Urinary bladder (tissue), 4 donors: ENCODE results near the gene TRAP1. TPM values are rescaled to one million over a fixed set of nuclear protein-coding genes. Genes with fewer than 3 reads are reported as not detected.
A peak's percentile ranks its signal among the peaks of the same experiment; 100 is the strongest.

Source experiments
- DNase-seq: peaks from one replicate; pipeline ENCODE4 v3.0.0-alpha.2; 2015; ENCODE audit errors: extremely low spot score
- H3K27ac ChIP-seq: one replicate; pipeline ENCODE4 v1.5.1; 2013; ENCODE audit warnings: low read depth, mild to moderate bottlenecking, moderate library complexity
- H3K36me3 ChIP-seq: one replicate; pipeline ENCODE4 v1.6.1; 2013; ENCODE audit warnings: mild to moderate bottlenecking, moderate library complexity; ENCODE audit not compliant: insufficient read depth
- H3K4me1 ChIP-seq: one replicate; pipeline ENCODE4 v1.6.1; 2013; ENCODE audit warnings: mild to moderate bottlenecking, moderate library complexity; ENCODE audit not compliant: insufficient read depth
- H3K4me3 ChIP-seq: one replicate; pipeline ENCODE4 v1.5.1; 2013; ENCODE audit warnings: low read depth, low read length
- WGBS: extraction: QIAGEN DNeasy Blood & Tissue Kit; methylation state at CpG from one replicate; pipeline ENCODE4 v1.1.7; 2013; 5-methylcytosine and 5-hydroxymethylcytosine counted together
- polyA plus RNA-seq: library from polyadenylated mRNA; stranded (reverse); fragments of 200-250 nt; gene quantifications from one replicate; pipeline ENCODE4 v1.2.3, GENCODE V29; 2013
- total RNA-seq: library from RNA; depleted of rRNA; stranded (reverse); fragments of >200 nt; gene quantifications from one replicate; pipeline ENCODE4 v1.2.3, GENCODE V29; 2014
- donor health status: healthy with polysubstance abuse.
- donor health status: healthy.

Gene TRAP1
- total and polyA plus RNA-seq, 2 donors, result 43.1 to 64.1 TPM

GRCh38 chr16:3652373-3653195 is 64.7 kb downstream of the TRAP1 start:
- Histone ChIP-seq H3K27ac (no peak overlapping the region), H3K36me3 (peaks cover 3% of the 10 kb centered on the region), H3K4me1 (no peaks in the 10 kb centered on the region), H3K4me3 (no peak overlapping the region)
- 81% methylated on average over 14 of the region's 14 CpGs for WGBS
- no peak for DNase-seq

- 81% methylated on average over 18 of the region's 18 CpGs for WGBS
- DNase-seq, result no peak
Observed at GRCh38 chr16:3651461-3652372, 65.6 kb downstream of the TRAP1 start.

DNA sequence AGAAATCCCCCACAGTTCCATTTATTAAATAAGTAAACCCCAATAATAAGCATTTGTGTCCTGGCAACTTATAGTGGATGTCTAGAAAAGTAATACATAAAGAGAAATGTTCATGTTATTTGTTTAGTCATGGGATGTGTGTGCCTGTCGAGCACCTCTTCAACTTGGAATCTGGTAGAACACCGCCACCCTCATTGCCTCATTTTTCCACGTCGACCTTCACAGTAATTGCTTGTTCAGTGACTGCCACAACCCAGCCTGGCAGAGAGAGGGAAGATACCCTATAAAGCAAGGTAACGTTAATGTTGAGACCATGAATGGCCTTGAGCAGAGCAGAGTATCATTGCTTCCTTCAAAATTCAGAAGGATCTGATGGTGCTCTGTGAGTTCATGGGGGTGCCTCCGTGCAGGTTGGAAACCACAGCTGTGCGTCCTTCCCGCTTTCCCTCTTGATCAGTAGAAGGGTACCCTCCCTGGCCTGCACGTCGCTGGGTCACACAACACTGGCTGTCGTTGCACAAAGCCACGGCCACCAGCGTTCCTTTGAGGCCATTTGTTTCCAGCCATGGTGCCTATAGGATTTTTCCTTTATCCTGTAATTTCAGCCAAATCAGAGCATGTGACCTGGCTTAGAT is 66.6 kb downstream of the TRAP1 start:
- H3K27ac ChIP-seq, result no peak overlapping the region
- WGBS, result 90% methylated on average over 13 of the region's 13 CpGs
- H3K4me1 ChIP-seq, result no peaks in the 10 kb centered on the region
- H3K4me3 ChIP-seq, result no peak overlapping the region
- no peak for DNase-seq
- peaks cover 3% of the 10 kb centered on the region for H3K36me3 ChIP-seq

More at GRCh38 chr16:3651461-3652372, 65.6 kb downstream of the TRAP1 start:
- Histone ChIP-seq H3K27ac (no peak overlapping the region), H3K4me1 (no peaks in the 10 kb centered on the region), H3K36me3 (peaks cover 3% of the 10 kb centered on the region), H3K4me3 (no peak overlapping the region)

DNA sequence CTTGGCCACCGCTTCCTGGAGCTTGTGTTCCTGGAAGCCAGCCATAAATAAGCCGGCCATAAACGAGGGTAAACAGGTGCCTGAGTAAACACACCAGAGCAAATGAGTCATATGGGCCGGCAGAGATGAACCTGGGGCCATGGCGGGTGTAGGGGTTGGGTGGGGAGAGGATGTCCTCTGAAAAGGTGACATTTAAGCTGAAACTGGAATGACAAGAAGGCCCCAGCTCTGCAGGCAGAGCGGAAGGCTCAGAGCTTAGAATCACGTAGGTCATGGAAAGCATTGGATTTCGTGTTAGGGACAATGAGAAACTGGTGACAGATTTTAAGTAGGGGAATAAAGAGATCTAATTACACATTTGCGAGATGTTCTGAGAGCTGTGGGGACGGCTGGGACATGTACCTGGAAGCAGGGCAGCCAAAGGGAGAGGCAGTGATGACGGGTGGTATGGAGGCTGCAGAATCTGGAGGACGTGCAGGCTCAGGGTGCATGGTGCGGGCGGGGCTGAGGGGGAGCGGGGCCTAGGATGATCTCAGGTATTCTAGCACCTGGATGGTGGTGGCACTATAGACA is 70.9 kb downstream of the TRAP1 start:
- Histone ChIP-seq H3K27ac (peak overlapping the region; percentile 48), H3K36me3 (peaks cover 2% of the 10 kb centered on the region), H3K4me3 (no peak overlapping the region), H3K4me1 (peaks cover 4% of the 10 kb centered on the region)
- 66% methylated on average over 15 of the region's 15 CpGs for WGBS
- DNase-seq, result peak; percentile 47

DNA sequence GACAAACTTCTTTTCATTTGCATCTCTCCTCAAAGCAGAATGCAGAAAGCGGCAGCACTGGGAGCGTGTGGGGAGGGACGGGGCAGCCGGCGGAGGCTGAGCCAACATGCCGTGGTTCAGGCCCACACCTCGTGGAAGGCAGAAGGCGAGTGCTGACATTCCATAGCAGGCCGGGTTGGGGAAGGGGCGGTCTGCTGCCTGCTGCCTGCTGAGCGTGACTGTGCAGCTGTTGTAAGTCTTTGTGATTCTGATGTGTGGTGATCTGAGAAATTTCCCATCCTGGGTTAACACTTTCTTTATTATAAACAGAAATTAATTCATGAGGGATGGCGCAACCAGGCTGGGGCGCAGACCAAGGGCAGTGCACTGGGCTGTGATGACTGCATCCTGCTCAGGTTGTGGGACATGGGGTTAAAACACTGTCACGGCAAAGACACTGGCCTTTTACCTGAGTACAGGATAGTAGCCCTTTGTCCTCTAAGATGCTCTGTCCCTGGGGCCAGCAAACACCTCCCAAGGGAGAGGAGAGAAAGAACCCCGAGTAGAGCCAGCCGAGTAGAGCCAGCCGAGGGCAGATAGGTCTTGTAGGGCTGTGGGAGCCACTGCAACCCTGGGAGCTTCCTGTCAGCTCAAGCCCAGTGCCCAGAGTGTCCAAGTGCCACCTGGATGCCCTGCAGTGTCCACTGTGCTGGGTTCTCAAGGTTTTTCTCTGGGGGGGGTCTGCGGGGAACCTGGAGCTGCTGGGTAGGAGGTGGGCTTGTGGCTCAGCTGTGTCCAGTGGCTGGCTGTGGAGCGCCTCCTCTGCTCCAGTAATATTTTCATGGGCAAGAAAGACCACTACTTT is 71.6 kb downstream of the TRAP1 start:
- Histone ChIP-seq H3K36me3 (peaks cover 2% of the 10 kb centered on the region), H3K4me1 (peaks cover 4% of the 10 kb centered on the region), H3K4me3 (no peak overlapping the region), H3K27ac (peak overlapping the region; percentile 48)
- DNase-seq, result no peak
- 58% methylated on average over 19 of the region's 19 CpGs for WGBS

- Histone ChIP-seq H3K27ac (no peak overlapping the region), H3K4me1 (peaks cover 4% of the 10 kb centered on the region), H3K36me3 (peaks cover 2% of the 10 kb centered on the region), H3K4me3 (no peak overlapping the region)
- DNase-seq, result no peak
- 60% methylated on average over 6 of the region's 6 CpGs for WGBS
Observed at GRCh38 chr16:3645108-3645503, 72.2 kb downstream of the TRAP1 start.

GRCh38 chr16:3643095-3643730 is 74.1 kb downstream of the TRAP1 start:
- DNase-seq, result no peak
- Histone ChIP-seq H3K27ac (no peak overlapping the region), H3K36me3 (peaks cover 2% of the 10 kb centered on the region), H3K4me1 (peaks cover 4% of the 10 kb centered on the region), H3K4me3 (no peak overlapping the region)
- 79% methylated on average over 14 of the region's 14 CpGs for WGBS

- no peak for DNase-seq
- H3K27ac ChIP-seq, result no peak overlapping the region
- 60% methylated on average over 21 of the region's 21 CpGs for WGBS
Observed at GRCh38 chr16:3642397-3643094, 74.8 kb downstream of the TRAP1 start.

GRCh38 chr16:3641801-3642396 is 75.4 kb downstream of the TRAP1 start:
- Histone ChIP-seq H3K36me3 (peaks cover 2% of the 10 kb centered on the region), H3K4me1 (peaks cover 4% of the 10 kb centered on the region), H3K4me3 (no peak overlapping the region), H3K27ac (no peak overlapping the region)
- WGBS, result 94% methylated on average over 9 of the region's 9 CpGs
- no peak for DNase-seq

More at GRCh38 chr16:3642397-3643094, 74.8 kb downstream of the TRAP1 start:
- peaks cover 2% of the 10 kb centered on the region for H3K36me3 ChIP-seq
- no peak overlapping the region for H3K4me3 ChIP-seq
- H3K4me1 ChIP-seq, result peaks cover 4% of the 10 kb centered on the region

DNA sequence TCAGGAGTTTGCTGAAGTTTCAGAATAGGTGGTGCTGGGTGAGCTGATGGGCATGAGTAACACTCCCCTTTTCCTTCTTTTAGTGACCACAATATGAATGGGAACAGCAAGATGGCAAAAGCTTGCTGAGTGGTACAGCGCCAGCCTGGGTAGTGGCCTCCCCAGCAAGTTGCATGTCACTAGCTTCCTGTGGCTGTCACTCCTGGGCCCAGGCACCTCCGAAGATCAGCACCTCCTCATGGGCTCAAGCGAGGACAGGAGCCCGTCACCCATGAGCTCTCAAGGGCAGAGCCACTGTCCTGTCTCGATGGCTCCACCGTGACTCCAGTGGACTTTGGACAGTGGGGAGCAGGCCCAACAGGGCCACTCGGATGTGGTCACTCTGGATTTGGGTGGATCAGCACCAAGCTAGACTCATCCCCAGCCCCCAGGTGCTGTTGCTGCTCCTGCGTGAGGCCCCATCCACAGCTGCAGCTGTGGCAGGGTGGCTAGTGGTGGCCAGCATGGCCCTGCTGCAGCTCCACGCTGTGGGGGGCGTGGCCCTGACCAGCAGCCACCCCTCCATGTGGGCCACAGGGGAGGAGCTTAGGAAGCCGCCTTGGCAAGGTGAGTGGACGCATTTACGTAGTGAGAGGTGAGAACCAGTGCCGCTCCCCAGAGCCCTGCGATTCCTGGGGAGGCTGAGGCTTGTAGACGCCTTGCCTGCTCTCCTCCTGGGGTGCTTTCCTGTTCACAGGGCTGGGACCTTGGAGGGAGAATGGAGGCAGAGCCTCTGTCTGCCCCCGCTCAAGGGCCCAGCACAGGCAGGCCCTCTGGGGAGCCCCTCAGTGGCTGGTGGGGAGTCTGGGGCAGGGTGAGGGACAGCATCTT is 76.5 kb downstream of the TRAP1 start:
- DNase-seq, result no peak
- Histone ChIP-seq H3K4me1 (peaks cover 4% of the 10 kb centered on the region), H3K27ac (no peak overlapping the region), H3K4me3 (no peak overlapping the region), H3K36me3 (peaks cover 2% of the 10 kb centered on the region)
- WGBS, result 96% methylated on average over 17 of the region's 17 CpGs

DNA sequence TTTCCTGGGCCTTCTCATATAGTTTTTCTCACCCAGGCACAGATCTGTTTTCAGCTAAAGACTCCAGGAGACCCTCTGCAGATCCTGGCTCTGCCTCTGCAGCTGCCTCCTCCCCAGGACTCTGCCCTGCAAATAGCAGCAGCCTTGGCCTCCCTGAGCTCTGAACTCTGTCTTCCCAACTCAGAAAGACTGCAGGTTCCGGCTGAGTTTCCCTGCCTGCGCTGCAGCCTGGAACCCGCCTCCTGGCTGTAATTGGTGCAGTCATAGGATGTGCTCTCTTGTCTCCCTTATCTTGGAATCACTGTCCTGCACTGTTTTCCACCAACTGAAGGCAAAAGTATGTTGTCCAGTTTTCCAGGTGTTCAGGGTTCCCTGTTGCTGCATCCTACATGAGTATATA is 77.1 kb downstream of the TRAP1 start:
- 86% methylated on average over 3 of the region's 3 CpGs for WGBS
- no peak overlapping the region for H3K4me3 ChIP-seq

More for the DNA sequence above, 77.1 kb downstream of the TRAP1 start:
- DNase-seq, result no peak
- Histone ChIP-seq H3K36me3 (peaks cover 2% of the 10 kb centered on the region), H3K27ac (no peak overlapping the region), H3K4me1 (peaks cover 4% of the 10 kb centered on the region)
